Small intestine (tissue), 7 donors: ENCODE results near the gene IQCE. TPM values are rescaled to one million over a fixed set of nuclear protein-coding genes. Genes with fewer than 3 reads are reported as not detected.

Source experiments
- DNase-seq, 2 donors: peaks; one replicate each; pipeline versions ENCODE4 v3.0.0 to v3.0.0-alpha.2; 2013
- FAIRE-seq: peaks from 2 replicates; lab custom pipeline; 2012; peaks lifted over from hg19 to GRCh38; lab: Jason Lieb, UNC
- H3K27ac ChIP-seq, 3 donors: one replicate each; pipeline ENCODE4 v1.5.1; 2013; ENCODE audit warnings: low read length in 2 of 3, mild to moderate bottlenecking in 2 of 3, control low read depth in 1 of 3, inconsistent platforms in 1 of 3, low read depth in 1 of 3, moderate library complexity in 1 of 3
- H3K27me3 ChIP-seq, 3 donors: one replicate each; pipeline ENCODE4 v1.6.1; 2013; ENCODE audit warnings: low read length in 3 of 3, inconsistent platforms in 1 of 3; ENCODE audit not compliant: control insufficient read depth in 3 of 3, insufficient read depth in 3 of 3
- H3K36me3 ChIP-seq, 3 donors: one replicate each; pipeline ENCODE4 v1.6.1; 2013; ENCODE audit warnings: low read length in 3 of 3, inconsistent platforms in 1 of 3, low read depth in 1 of 3, mild to moderate bottlenecking in 1 of 3, moderate library complexity in 1 of 3; ENCODE audit not compliant: control insufficient read depth in 3 of 3, insufficient read depth in 2 of 3
- H3K4me1 ChIP-seq, 3 donors: one replicate each; pipeline ENCODE4 v1.6.1; 2013; ENCODE audit warnings: low read length in 2 of 3, inconsistent platforms in 1 of 3, low read depth in 1 of 3, mild to moderate bottlenecking in 1 of 3, moderate library complexity in 1 of 3; ENCODE audit not compliant: control insufficient read depth in 3 of 3, insufficient read depth in 2 of 3
- H3K4me3 ChIP-seq, 3 donors: one replicate each; pipeline ENCODE4 v1.5.1; 2013; ENCODE audit warnings: low read length in 3 of 3, control low read depth in 1 of 3, inconsistent platforms in 1 of 3, low read depth in 1 of 3, mild to moderate bottlenecking in 1 of 3, moderate library complexity in 1 of 3
- H3K9me3 ChIP-seq, 2 donors: one replicate each; pipeline ENCODE4 v1.6.1; 2013; ENCODE audit warnings: low read depth in 1 of 2, low read length in 1 of 2; ENCODE audit not compliant: control insufficient read depth in 2 of 2, insufficient read depth in 1 of 2
- WGBS, 3 donors: extraction: QIAGEN DNeasy Blood & Tissue Kit; methylation state at CpG; one replicate each; pipeline ENCODE4 v1.1.7; 2013; 5-methylcytosine and 5-hydroxymethylcytosine counted together
- polyA plus RNA-seq, 4 donors: library from polyadenylated mRNA; stranded (reverse) in 3 of 4; unstranded in 1 of 4; fragments of 200-250 nt in 3 of 4; fragments of 120-200 nt in 1 of 4; gene quantifications; one replicate each; pipeline versions ENCODE4 v1.2.1 to v1.2.3, GENCODE V29; 2013
- donor health status: healthy with polysubstance abuse.
- donor health status: control.
- donor health status: control.
- donor health status: Bipolar disorder and iron deficiency.
- donor health status: healthy.

IQCE gene
- polyA plus RNA-seq, 4 donors: 10.4 to 20.8 (median 15.5) TPM

DNA sequence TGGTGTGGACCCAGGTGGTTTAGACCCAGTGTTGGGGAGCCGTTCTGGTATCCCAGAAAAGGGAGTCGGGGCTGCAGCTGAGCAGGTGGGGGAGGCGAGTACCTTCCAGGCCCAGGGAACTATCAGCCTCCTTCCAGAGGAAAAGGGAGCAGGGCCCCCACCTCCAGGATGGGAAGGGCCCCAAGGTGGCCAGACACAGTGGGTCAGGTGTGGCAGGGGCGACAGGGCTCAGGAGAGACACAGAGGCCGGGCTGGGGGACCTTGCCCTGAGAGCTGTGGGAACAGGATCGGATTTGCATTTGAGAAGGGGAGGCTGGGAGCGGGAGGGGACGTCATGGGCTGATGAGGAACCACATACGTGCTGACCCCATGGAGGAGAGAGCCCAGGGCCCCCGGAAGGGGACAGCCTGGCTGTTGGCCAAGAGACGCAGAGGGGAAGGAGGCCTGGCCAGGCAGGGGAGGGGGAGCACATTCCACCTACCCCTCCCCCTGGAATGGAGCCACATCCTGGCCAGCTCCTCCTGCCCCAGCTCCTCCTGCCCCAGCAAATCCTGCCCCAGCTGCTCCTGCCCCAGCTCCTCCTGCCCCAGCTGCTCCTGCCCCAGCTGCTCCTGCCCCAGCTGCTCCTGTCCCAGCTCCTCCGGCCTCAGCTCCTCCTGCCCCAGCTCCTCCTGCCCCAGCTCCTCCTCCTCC is 63.3 kb downstream of the IQCE start:
- H3K9me3 ChIP-seq: no peaks in the 10 kb centered on the region
- 32 to 49% (median 38%) methylated on average over 10 to 12 of the region's 12 CpGs for WGBS, 3 donors
- H3K4me1 ChIP-seq: peaks cover 3 to 69% (median 11%) of the 10 kb centered on the region in 3 donors
- H3K27me3 ChIP-seq: no peaks in the 10 kb centered on the region
- DNase-seq: peak; percentile 51 to 99
- no peak for FAIRE-seq
- H3K4me3 ChIP-seq: peak overlapping the region in 1 of 3 donors; percentile 43
- H3K27ac ChIP-seq: peak overlapping the region; percentile 75 to 97 (median 90)
- peaks cover 0 to 15% (median 0%) of the 10 kb centered on the region in 3 donors for H3K36me3 ChIP-seq

DNA sequence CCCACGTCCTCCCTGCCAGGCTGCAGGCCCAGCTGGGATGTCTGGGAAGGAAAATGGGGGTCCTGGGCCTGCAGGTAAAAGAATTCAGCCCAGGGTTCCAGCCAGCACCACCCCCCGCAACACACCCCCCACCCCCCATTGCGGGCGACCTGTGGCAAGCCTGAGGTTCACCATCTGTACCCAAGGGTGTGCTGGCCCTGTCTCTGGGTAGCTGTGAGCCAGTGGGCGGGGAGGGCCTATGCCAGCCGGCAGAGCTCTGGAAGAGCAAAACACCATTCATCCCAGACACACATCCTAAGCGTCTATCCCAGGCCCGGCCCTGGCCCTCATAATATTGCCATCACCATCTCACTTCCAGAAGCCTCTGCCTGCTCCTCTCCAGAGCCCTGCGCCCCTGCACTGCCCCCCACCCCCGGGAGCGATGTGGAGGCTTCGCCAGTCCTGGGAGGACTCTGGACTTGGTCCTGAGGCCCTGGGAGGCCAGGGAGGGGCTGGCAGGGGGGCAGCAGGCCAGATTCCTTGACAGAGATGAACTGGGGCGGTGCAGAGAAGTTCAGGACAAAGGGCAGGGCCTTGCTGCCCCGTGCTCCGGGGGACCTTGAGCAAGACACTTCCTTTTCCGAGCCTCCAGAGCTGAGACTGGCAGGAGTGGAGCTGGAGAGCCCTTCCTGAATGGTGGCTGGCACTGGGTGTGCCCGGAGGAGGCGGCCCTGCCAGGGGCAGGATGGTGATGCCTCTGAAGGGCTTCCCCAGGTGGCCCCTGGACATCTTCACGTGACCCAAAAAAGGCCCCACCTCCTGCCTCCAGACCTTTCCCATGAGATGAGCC is 64.3 kb downstream of the IQCE start:
- no peaks in the 10 kb centered on the region for H3K9me3 ChIP-seq
- peaks cover 3 to 67% (median 11%) of the 10 kb centered on the region in 3 donors for H3K4me1 ChIP-seq
- 16 to 49% (median 27%) methylated on average over 15 to 19 of the region's 19 CpGs for WGBS, 3 donors
- DNase-seq (peak; percentile 94 to 95), FAIRE-seq (no peak)
- peaks cover 0 to 15% (median 0%) of the 10 kb centered on the region in 3 donors for H3K36me3 ChIP-seq
- H3K27me3 ChIP-seq: no peaks in the 10 kb centered on the region
- H3K27ac ChIP-seq: peak overlapping the region; percentile 87 to 97 (median 90)
- H3K4me3 ChIP-seq: peak overlapping the region in 1 of 3 donors; percentile 14

DNA sequence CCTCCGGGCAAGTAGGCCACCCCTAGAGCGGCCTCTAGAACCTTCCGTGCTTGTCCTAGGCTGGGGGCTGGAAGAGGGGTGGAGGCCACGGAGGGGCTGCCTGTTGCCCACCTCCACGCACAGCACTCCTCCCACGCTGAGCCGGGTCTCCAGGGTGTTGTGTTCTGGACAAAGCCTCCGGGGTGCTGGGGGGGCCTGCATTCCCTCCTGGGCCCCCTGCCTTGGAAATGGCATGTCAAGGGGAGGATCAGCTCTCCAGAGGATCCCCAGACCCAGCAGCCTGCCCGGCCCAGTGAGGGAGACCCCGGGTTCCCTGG is 64.9 kb downstream of the IQCE start:
- H3K4me1 ChIP-seq: peaks cover 3 to 67% (median 11%) of the 10 kb centered on the region in 3 donors
- peak overlapping the region; percentile 87 to 97 (median 90) for H3K27ac ChIP-seq
- no peak overlapping the region for H3K4me3 ChIP-seq
- WGBS, 3 donors: 47 to 75% (median 63%) methylated on average over 10 of the region's 10 CpGs
- no peaks in the 10 kb centered on the region for H3K27me3 ChIP-seq
- H3K36me3 ChIP-seq: peaks cover 0 to 9% (median 0%) of the 10 kb centered on the region in 3 donors
- DNase-seq (no peak), FAIRE-seq (no peak)
- H3K9me3 ChIP-seq: no peaks in the 10 kb centered on the region

DNA sequence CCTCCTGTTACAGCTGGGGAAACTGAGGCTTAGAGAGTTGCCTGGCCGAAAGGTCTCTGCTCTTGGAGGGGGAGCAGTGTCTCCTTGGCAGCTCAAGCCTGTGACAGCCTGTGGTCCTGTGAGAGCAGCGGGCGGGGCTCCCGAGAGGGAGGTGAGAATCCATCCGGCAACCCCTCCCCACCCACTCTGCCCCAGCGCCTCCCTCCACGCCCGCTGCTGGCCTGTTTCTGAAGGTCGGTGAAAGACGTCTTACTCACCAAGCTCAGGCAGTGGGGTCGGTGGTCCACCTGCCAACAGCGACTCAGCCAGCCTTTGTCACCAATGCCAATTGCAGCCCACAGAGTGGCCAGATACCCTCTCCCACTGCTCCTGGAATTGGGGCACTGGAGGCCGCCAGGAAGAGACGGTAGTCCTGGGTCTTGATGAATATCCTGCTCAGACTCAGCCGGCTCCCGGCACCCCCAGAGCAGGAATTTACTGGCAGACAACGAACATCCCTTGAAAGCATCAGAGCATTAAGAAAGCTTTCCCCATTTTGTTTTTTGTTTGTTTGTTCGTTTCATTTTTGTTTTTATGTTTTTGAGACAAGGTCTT is 65.6 kb downstream of the IQCE start:
- Histone ChIP-seq H3K9me3 (no peaks in the 10 kb centered on the region), H3K36me3 (peaks cover 0 to 2% (median 0%) of the 10 kb centered on the region in 3 donors), H3K4me1 (peaks cover 3 to 67% (median 11%) of the 10 kb centered on the region in 3 donors), H3K27ac (peak overlapping the region; percentile 87 to 97 (median 90)), H3K27me3 (no peaks in the 10 kb centered on the region), H3K4me3 (no peak overlapping the region)
- 29 to 64% (median 44%) methylated on average over 17 to 18 of the region's 18 CpGs for WGBS, 3 donors
- FAIRE-seq (no peak), DNase-seq (peak; percentile 59 to 77)

DNA sequence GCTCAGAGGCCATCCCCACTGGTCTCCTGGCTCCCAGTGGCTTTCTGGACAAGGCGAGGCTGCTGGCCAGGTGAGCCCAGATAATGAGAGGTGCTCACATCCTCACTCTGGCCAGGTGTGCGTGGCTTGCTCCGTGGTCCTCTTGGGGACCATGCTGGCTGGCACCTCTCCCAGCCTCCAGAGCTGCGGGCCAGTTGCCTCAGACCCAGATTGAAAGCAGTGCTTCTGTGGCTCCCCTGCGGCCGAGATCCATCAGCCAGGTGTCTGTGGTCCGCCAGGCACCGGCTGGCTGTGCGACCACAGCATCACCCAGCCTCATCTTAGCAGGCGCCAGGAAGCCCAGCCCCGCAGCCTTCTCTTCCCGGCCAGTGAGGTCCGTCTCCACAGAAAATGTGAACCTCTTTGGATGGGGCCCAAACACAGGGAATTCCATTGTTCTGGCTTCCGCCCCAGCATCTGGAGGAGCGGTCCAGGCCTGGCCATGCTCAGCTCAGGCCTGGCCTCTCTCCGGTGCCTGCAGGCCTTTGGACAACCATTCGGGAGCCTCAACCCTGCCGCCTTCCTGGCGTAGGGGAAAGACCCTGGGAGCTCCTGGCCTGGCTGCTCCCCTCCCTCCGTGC is 67.8 kb downstream of the IQCE start:
- no peak for FAIRE-seq
- 65 to 84% (median 82%) methylated on average over 19 to 20 of the region's 20 CpGs for WGBS, 3 donors

DNA sequence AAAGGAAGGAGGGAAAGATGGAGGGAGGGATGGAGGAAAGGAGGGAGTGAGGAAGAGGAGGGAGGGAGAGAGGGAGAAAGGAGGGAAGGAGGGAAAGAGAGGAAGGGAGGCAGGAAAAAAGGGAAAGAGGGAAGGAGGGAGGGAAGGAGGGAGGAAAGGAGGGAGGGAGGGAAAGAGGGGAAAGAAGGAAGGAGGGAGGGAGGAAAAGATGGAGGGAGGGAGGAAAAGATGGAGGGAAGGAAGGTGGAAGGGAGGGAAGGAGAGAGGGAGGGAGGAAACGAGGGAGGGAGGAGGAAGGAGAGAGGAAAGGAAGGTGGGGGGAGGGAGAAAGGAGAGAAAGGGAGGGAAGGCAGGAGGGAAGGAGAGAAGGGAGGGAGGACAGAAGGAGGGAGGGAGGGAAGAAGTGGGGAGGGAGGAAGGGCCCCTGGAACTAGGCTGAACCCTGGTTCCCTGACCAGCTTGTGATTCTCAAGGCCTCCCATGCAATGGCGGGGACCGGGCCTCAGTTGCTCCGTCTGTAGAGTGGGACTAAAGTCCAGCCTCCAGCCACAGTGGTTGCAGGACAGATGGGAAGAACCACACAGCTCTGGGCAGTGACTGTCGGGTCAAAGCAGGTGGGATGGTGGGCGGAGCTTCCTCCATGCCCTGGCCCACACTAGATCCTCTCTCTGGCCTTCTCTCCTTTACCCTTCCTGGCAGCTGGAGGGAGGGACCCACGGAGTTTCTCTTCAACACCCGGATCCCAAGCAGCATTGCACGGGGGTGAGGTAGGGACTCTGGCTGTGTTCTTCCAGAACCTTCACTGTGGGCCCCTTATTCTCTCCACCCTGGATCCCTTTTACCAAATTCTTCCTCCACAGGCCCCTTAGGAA is 68.7 kb downstream of the IQCE start:
- no peaks in the 10 kb centered on the region for H3K27me3 ChIP-seq
- H3K4me1 ChIP-seq: peaks cover 6 to 68% (median 7%) of the 10 kb centered on the region in 3 donors
- FAIRE-seq (no peak), DNase-seq (no peak)
- 60 to 76% (median 67%) methylated on average over 7 to 9 of the region's 9 CpGs for WGBS, 3 donors
- H3K4me3 ChIP-seq: no peak overlapping the region
- no peaks in the 10 kb centered on the region for H3K9me3 ChIP-seq
- no peaks in the 10 kb centered on the region for H3K36me3 ChIP-seq
- H3K27ac ChIP-seq: peak overlapping the region in 2 of 3 donors; percentile 6 to 59

More for the DNA sequence above, 67.8 kb downstream of the IQCE start:
- Histone ChIP-seq H3K27me3 (no peaks in the 10 kb centered on the region), H3K36me3 (no peaks in the 10 kb centered on the region), H3K27ac (peak overlapping the region in 2 of 3 donors; percentile 37 to 47), H3K4me3 (no peak overlapping the region), H3K4me1 (peaks cover 6 to 76% (median 13%) of the 10 kb centered on the region in 3 donors), H3K9me3 (no peaks in the 10 kb centered on the region)
- DNase-seq: no peak

DNA sequence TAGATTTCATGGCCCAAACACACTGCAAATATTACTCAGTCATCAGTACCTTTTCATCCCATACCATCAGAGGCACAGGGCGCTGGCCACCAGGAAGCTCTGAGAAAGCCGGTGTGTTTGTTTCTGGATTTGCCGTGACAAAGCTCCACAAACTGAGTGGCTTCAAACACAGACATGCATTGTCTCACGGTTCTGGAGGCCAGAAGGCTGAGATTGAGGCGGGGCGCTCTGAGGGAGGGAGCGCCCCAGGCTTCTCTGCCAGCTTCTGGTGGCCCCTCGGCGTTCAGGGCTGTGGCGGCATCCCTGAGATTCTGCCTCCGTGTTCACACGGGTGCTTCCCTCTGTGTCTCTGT is 69.3 kb downstream of the IQCE start:
- no peaks in the 10 kb centered on the region for H3K36me3 ChIP-seq
- no peaks in the 10 kb centered on the region for H3K27me3 ChIP-seq
- H3K9me3 ChIP-seq: no peaks in the 10 kb centered on the region
- H3K4me3 ChIP-seq: no peak overlapping the region
- H3K4me1 ChIP-seq: peaks cover 3 to 62% (median 6%) of the 10 kb centered on the region in 3 donors
- H3K27ac ChIP-seq: peak overlapping the region in 1 of 3 donors; percentile 59
- 18 to 61% (median 50%) methylated on average over 12 of the region's 12 CpGs for whole genome bisulfite sequencing, 3 donors
- DNase-seq (peak; percentile 21 to 66), FAIRE-seq (no peak)
